Uterus (tissue), 2 donors: Measurements from ENCODE around the gene CUL3.

Source experiments
- CTCF ChIP-seq, 4 experiments: fragments of 200-600 bp in 2 of 4; fragments of 450-650 bp in 2 of 4; sonication (generic) in 2 of 4; IDR thresholded peaks; one replicate each; pipeline ENCODE4 v1.5.1; 2016 to 2019; ENCODE audit warnings: antibody characterized with exemption in 4 of 4, mild to moderate bottlenecking in 2 of 4, moderate library complexity in 1 of 4
- POLR2A ChIP-seq, 2 donors: fragments of 450-650 bp; IDR thresholded peaks; one replicate each; pipeline ENCODE4 v1.6.1; 2016; ENCODE audit warnings: antibody characterized with exemption in 2 of 2, mild to moderate bottlenecking in 1 of 2, moderate library complexity in 1 of 2

GRCh38 chr2:224433442-224433841, 151.7 kb downstream of the CUL3 start:
- TF ChIP-seq POLR2A (IDR thresholded peaks at IDR 0.05) (no peak), CTCF (IDR thresholded peaks at IDR 0.05) (no peak)
